GM19395 (cell line): ENCODE data around the gene CIDEB.
"Not testable (repeated sequence)": the region's sequence is repeated elsewhere in the genome, so short reads cannot be mapped to it uniquely, and the experiment has no call there.

Source experiments
- ATAC-seq: cut with Tn5 transposase; IDR thresholded peaks from one replicate; pipeline ENCODE4 v1.9.1; 2021; ENCODE audit warnings: mild to moderate bottlenecking, moderate library complexity; ENCODE audit not compliant: unreplicated experiment

CIDEB gene

DNA sequence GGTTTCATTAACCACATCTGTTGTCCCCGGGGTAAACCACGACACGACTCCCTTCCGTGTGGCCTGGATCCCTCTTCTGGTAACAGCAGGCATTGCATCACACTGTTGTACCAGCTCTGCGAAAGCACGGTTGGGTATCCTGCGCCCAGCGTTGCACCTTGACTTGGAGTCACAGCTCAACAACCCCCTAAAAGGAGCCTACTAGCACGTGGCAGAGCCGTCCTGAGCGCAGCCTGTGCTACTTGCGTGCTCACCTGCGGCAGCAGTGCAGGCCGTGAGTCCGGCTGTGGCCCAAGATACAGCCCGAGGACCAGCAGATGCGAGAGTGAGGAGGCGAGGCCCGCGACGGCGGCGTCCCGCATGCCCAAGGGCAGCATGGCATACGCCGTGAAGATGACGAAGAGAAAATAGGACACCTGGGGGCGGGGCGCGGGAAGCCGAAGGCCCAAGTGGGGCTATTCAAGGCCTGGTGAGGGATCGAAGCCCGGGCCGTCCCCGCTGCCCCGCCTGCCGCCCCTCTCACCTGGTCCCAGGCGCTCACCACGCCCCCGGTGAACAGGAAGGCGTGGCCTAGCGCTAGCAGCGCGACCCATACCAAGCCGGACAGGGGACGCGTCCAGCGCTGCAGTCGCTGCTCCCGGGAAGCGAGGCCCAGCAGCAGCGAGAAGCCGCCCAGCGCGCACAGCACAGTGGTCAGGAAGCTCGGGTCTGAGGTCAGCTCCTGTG, 24.7 kb upstream of the CIDEB start:
- peak; percentile 88 for ATAC-seq

DNA sequence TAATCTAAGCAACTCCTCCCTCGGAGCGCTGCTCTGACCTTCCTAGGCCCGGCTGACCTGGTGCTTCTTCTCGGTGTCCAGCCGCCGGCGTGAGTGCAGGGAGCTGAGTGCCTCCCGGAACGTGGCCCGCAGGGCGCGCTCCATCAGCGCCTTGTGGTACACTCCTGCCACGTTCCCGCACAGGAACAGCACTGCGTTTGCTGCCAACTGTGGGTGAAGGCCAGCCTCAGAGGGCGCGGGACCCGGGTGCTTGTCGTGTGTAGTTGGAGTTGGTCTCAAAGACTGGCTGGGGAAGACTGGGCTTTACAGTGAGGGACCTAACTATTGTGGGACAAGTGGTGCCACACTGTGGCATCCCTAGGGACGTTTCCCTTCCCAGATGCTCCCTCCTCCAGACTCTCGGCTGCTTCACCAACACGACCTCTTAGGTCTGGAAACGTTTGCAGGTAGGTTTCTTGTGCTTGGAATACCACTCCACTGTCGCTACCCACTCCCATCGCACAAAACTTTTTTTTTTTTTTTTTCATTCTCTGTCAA, 24.0 kb upstream of the CIDEB start:
- ATAC-seq: no peak

DNA sequence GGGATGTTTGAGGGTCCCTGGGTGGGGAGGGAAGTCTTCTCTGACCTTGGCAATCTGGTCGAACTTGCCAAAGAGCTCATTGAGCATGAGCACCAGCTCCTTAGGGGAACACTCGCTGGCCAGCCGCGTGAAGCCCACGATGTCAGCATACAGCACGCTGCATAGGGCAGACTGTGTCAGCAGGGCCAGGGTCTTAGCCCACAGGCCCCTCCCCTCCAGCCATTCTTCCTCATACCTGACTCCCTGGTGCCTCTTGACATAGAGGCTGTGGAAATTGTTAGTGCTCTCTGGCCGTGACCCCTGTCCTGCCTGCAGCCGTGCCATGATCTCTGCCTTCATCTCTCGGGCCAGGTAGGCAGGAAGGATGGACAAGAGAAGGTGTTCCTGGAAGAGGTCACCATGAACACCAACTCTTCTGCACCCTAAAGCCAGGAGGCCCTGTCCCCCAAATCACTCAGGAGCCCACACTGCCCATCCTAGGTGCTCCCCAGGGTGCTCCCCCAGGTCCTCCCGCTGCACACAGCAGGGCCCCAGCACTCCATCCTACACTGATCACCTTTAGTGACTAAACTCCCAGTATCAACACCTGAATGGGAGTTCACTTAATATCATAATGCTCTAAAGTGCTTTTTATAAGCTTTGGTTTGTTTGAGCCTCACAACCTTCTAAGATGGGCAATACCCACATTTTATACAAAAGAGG, 23.3 kb upstream of the CIDEB start:
- no peak for ATAC-seq

GRCh38 chr14:24329736-24330135, 22.0 kb upstream of the CIDEB start:
- ATAC-seq: no peak

DNA sequence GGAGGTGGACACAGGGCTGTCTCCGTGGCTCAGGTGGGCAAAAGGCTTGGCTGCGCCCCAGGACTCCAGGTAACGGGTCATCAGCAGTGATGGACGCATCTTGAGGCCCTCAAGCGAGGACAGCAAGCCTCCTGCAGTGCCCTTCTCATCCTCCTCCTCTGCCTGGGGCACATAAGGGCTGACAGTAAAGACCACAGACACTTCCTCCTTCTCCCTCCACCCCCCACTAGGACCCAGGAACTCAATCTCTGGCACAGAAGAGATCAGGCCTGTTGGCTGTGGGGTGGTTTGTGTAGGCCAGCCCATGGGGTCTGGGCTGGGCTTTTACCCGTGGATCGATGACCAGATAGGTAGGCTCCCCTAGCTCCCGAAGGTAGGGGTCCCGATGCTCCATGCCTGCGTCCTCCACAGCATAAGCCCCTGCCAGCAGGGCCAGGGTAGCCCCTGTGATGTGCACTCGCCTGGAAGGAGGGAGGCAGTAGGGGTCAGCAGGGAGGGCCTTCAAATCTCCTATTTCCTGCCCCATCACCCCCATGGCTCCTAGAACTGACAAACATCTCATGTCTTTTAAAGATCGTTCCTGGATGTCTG, 21.4 kb upstream of the CIDEB start:
- no peak for ATAC-seq

DNA sequence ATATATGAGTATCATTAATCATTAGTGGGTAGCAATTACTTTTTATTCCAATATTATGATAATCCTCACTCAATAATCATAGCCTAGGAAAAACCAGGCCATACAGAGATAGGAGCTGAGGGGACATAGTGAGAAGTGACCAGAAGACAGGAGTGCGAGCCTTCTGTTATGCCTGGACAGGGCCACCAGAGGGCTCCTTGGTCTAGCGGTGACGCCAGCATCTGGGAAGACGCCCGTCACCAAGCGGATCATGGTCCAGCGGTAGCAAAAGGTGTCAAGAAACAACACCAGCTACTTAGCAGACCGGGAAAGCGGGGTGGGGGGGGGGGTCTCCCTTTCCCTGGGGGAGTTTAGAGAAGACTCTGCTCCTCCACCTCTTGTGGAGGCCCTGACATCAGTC, 20.1 kb upstream of the CIDEB start:
- ATAC-seq: not testable (repeated sequence)

DNA sequence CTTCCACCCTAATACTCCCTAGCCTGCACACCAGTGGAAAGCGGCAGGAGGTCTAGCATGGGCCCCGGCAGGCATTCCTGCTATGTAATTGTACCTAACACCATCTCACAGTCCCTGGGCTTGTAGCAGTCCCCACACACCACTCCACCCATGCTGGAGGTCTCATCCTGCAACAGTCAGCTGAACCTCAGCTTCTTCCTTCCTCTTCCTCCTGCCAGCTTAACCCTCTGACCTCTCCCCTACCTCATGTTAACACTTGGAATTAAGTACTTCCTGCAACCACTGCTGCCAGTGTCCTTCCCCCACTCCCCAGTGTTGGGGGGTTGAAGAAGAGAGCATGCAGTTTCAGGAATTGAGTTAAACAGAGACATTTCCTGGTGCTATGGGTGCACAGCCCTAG, 19.5 kb upstream of the CIDEB start:
- ATAC-seq: no peak

GRCh38 chr14:24325963-24326362, 18.2 kb upstream of the CIDEB start:
- no peak for ATAC-seq

DNA sequence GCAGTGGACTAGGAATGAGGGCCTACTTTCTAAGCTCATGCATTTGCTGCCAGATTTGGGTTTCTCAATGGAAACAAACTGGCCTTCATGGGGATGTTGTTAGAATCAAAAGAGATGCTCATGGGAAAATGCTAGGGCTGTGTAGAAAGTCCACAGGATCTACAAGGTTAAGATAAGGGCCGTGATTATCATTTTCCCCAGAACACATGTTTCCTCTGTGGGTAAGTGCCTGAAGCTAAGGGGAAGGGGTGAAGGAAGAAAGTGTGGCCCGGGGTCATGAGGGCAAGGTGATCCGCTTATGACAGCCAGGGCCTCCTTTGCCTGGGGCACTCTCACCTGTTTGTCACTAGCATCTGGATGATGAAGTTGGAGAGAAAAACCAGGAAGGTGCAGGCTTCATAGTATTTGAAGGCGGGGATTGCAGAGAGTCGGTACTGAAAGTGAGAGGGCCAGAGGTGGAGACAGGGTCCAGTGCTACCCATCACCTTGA, 17.3 kb upstream of the CIDEB start:
- no peak for ATAC-seq

DNA sequence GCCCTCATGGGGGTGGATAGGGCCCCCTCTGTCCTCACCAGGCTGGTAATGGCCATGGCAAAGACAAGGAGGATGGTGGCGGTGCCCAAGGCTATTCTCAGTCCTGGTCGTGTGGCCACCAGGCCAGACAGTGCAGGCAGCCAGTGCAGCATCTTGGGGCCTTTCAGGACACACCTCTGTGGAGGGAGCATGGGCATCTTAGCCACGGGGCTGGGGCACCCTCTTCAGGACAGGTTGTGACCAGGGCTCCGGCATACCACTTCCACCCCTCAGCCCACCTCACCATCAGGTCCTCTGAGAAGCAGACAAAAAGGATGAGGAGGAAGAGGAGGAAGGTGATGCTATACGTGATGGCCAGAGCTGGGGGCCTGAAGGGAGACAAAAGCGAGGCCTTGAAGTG, 16.2 kb upstream of the CIDEB start:
- no peak for ATAC-seq

- no peak for ATAC-seq
These were observed 15.6 kb upstream of the CIDEB start for GRCh38 chr14:24323341-24323740.

GRCh38 chr14:24322672-24323071, 14.9 kb upstream of the CIDEB start:
- no peak for ATAC-seq

DNA sequence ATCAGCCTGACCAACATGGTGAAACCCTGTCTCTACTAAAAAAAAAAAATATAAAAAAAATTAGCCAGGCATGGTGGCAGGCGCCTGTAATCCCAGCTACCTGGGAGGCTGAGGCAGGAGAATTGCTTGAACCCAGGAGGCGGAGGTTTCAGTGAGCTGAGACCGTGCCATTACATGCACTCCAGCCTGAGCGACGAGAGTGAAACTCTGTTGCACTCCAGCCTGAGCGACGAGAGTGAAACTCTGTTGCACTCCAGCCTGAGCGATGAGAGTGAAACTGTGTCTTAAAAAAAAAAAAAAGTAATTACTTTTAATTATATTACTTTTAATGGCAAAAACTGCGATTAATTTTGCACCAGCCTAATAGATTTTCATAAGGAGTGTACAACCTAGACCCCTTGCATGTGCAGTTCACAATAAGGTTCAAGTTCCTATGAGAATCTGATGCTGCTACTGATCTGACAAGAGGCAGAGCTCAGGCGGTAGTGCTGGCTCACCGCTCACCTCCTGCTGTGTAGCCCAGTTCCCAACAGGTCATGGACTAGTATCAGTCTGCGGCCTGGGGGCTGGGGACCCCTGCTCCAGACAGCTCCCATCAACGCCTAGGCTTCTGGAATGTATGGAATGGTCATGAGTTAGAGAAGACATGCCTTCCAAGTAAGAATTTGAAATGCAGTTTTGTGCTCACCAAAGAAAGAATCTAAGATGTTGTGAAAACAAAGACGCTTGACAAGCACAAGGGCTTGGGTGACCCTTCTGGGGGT, 13.6 kb upstream of the CIDEB start:
- ATAC-seq: no peak

- no peak for ATAC-seq
These were observed 9.6 kb upstream of the CIDEB start for GRCh38 chr14:24317141-24317928.

GRCh38 chr14:24316597-24316950, 8.8 kb upstream of the CIDEB start:
- ATAC-seq: no peak

DNA sequence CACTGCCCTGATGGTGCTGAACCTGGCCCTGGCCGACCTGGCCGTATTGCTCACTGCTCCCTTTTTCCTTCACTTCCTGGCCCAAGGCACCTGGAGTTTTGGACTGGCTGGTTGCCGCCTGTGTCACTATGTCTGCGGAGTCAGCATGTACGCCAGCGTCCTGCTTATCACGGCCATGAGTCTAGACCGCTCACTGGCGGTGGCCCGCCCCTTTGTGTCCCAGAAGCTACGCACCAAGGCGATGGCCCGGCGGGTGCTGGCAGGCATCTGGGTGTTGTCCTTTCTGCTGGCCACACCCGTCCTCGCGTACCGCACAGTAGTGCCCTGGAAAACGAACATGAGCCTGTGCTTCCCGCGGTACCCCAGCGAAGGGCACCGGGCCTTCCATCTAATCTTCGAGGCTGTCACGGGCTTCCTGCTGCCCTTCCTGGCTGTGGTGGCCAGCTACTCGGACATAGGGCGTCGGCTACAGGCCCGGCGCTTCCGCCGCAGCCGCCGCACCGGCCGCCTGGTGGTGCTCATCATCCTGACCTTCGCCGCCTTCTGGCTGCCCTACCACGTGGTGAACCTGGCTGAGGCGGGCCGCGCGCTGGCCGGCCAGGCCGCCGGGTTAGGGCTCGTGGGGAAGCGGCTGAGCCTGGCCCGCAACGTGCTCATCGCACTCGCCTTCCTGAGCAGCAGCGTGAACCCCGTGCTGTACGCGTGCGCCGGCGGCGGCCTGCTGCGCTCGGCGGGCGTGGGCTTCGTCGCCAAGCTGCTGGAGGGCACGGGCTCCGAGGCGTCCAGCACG, 8.2 kb upstream of the CIDEB start:
- ATAC-seq: no peak

DNA sequence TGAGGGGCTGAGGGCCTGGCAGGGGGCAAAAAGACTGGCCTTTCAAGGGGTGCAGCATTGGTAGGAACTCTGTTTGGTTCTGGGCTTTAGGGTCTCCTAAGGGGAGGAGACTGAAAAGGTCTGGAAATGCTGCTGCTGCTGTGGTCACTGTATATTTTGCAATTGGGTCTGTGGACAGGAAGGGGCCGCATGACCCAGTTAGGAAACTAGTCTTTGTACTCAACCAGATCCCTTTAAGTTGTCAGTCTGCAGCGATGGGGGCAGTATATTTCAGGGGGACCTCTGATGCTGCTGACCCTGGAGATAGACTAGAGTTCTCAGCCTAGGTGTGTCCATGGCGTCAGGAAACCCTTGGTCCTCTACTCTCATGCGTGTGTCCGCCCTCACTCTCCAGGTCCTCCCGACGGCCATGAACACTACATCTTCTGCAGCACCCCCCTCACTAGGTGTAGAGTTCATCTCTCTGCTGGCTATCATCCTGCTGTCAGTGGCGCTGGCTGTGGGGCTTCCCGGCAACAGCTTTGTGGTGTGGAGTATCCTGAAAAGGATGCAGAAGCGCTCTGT, 7.5 kb upstream of the CIDEB start:
- no peak for ATAC-seq

DNA sequence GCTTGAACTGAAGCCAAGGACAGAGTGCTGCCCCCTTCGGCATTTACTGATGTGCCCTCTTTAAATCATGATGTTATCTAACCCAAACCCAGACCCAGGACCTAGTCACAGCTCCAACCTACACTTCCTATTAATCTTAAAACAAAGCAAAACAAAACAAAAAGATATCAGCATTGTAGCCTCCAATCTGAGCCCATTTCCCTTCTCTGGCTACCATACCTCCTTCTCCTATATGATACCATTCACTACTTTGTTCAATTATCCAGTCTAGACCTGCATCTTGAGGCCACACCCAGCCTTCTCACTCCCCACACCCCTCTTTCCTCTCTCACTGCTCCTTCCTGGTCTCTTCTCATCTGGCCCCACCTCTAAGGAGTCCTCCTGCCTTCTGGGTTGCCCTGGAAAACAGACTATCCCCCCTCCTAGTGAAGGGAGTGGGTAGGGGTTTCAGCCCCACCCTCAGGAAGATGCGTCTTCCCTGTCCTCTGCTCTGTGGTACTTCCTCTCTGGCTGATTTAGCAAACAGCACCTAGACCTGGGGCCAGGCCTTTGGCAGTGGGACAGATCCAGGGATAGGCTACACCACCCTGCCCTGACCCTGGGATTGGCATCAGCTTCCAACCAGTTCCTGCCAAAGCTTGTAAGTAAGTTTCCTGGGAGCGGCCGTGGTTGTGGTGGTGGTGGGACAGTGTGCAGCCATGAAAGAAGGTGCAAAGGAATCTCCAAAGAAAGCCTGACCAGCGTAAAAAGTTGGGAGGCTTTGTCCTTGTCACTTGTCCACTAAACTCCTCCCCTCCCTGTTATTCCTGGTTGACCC, 6.8 kb upstream of the CIDEB start:
- no peak for ATAC-seq
